HG02623 (cell line): ENCODE results near the gene HDAC4.
"Not testable (repeated sequence)": the region's sequence is repeated elsewhere in the genome, so short reads cannot be mapped to it uniquely, and the experiment has no call there.

Experiments used
- ATAC-seq: cut with Tn5 transposase; IDR thresholded peaks from one replicate; pipeline ENCODE4 v1.9.1; 2021; ENCODE audit warnings: moderate library complexity; ENCODE audit not compliant: unreplicated experiment

Gene HDAC4

DNA sequence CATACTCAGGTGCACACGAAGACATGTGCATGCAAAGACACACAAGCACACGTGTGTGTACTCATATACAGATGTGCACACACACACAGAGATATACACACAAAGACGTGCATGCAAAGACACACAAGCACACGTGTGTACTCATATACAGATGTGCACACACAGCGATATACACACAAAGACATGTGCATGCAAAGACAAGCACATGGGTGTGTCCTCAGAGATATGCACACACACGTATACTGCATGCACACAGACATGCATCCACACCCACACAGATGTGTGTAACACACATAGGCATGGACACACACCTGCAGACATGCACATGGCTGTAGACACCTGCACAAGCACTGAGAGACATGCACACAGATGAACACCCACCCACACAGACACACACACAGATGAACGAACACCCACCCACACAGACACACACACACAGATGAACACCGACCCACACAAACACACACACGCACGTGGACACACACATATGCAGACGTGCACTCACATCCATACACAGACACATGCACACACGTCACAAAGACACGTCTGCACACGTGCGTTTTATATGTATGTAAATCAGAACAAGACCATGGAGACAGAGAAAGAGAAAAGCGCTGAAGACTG, 321.0 kb downstream of the HDAC4 start:
- no peak for ATAC-seq

DNA sequence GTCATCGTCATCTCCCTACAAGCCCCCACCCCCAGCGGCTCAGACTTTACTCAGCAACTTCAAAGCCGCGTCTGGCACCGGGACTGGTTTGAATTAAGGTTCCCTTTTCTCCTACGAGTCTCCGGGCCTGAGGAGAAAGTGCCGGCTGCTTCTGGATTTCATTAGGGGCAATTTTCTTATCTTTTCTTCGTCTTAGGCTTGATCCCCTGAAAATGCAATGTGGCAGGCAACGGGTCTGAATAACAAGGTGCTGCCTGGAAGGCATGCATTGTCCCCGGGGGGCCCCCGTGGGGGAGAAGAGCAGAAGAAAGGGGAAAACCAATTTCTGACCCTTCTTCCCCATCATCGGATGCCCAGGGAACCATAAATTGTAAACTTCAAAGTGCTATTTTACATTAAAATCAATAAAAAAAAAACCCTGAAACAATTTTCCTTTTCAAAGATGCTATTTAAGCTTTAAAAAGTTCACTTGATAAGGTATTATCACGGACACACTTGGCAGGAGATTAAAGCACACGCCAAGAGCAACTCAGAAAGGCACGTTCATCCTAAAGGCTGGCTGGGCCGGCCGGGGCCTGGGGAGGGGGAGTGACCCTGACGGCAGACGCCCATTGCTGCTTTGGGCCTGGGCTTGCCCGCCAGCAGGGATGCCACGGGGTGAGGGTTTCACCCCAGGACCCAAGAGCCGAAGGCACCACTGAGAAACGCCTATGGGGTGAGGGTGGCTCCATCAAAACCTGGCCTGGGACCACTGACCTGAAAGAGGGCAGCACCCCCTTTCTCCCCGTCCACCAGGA, 322.5 kb downstream of the HDAC4 start:
- no peak for ATAC-seq

DNA sequence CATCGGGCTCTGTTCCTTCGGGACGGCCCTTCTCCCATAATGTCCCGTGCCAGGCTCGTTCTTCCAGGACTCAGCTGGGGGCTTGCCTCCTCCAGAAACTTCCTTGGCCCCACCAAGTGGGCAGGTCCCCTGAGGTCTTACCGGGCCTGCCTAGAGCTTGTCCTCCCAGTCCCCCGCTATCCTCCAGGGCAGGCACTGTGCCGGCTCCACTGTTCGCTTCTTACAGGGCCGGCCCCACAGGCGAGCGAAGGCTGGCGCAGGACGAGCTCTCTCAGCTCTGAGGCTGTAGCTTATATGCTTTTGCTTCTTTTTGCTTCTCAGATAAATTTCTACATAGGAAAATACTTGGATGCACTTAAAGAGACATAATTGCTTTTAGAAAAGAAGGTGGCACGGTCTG, 323.6 kb downstream of the HDAC4 start:
- ATAC-seq, result no peak

DNA sequence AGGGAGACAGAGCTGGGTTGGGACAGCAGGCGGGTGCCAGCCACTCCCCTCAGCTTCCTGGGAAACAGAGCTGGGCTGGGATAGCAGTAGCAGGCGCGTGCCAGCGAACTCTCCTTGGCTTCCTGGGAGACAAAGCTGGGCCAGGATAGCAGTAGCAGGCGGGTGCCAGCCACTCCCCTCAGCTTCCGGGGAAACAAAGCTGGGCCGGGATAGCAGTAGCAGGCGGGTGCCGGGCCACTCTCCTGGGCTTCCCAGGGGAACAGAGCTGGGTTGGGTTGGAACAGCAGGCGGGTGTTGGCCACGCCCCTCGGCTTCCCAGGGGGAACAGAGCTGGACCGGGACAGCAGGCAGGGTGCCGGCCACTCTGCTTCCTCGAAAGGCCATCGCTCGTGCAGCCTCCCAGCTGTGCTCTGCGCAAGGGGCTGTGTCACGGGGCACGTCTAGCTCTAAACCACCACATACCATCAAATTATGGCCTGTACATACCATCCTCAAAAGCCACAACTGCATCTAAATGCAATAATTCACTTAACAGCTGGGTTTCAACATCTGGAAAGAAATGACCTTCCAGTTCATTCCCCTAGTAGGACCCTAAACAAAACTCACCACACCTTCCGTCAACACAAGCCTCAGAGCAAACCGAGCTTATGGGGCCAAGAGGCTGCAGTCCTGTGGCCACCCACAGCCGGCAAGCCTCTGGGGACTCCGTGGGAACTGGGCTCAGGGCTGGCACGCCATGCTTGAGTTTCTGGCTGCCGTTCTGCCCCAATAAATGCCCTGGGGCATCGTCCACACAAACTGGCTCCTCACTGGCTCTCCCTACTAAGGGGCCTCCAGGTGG, 324.7 kb downstream of the HDAC4 start:
- ATAC-seq, result no peak

DNA sequence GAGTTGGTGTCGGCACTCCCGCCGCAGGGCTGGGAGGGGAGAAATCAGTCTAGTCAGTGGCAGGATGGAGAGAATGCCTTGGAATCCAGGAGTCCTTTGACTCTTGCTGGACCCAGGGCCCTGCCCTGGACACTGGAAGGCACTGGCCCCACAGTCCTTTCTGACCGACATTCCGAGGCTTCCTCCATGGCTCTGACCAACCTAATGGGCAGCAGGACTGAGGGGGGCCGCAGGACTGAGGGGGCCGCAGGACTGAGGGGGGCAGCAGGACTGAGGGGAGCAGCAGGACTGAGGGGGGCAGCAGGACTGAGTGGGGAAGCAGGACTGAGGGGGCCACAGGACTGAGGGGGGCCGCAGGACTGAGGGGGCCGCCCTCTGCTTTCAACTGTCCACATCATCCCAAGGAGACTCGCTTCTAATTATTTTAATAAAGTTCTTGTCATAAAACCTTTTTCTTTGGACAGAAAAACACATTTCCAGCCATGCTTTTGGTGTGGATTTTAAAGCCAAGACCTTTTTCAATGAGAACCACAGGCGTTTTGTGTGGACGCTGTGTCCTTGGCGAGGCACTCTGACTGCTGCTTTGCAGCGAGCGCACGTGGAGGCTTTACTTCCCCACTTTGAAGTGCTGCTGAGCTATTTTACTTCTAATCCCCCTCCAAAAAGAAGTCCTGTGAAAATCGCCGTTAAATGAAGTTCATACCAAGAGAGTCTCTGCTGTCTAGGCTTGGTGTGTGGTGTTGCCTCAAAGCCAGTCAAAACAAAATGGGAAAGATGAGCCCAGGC, 326.9 kb downstream of the HDAC4 start:
- ATAC-seq, result no peak

DNA sequence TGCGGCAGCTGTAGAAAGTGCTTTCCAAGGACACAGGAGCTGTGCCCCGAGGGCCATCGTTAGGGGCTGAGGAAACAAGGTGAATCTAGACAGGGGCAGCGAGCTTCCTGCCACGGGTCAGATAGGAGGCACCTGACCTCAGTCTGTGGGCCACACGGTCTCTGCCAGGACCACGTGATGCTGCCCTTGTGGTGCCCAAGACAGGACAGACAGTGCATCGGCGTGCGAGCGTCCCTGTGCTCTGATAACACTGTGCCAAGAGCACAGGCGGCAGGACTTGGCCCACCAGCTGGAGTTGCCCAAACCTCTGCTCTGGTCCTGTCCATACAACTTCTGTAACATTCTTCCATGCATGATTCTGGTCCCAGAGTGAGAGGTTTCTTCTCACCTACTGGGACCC, 327.6 kb downstream of the HDAC4 start:
- no peak for ATAC-seq

DNA sequence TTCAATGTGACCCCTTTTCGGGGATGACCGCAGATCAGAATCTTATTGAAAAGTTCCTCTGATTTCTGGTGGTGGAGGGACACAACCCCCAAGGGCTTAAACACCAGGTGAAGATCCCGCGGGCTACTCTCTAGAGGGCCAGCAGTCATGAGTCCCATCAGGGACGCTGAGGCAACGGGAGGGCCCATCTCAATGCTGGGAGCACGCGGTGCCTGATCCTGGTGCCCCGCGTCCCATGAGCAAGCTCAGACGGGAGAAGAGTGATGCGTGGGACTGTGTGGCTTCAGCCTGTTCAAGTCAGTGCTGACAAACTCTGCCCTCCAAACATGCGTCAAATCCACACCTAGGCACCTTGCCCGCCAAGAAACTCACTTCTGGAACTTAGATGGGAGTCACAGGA, 328.0 kb downstream of the HDAC4 start:
- ATAC-seq, result no peak

DNA sequence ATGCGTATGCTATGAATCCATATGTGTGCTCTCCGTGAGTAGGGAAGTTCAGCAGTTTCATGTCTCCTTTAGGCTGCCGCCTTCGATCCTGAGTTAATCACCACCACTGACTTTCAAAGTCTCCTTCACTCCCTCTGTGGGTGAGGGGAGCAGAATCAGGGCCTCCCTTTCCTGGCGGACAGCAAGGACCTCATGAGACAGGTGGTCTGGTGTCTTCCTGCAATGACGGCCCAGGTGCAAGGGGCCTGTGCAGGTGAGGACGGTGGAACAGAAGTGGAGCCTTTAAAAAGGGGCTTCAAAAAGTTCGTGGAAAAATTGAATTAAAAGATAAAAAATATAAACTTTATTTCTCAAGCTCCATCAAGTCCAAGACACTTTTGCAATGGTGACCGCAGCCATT, 330.4 kb downstream of the HDAC4 start:
- ATAC-seq, result no peak

DNA sequence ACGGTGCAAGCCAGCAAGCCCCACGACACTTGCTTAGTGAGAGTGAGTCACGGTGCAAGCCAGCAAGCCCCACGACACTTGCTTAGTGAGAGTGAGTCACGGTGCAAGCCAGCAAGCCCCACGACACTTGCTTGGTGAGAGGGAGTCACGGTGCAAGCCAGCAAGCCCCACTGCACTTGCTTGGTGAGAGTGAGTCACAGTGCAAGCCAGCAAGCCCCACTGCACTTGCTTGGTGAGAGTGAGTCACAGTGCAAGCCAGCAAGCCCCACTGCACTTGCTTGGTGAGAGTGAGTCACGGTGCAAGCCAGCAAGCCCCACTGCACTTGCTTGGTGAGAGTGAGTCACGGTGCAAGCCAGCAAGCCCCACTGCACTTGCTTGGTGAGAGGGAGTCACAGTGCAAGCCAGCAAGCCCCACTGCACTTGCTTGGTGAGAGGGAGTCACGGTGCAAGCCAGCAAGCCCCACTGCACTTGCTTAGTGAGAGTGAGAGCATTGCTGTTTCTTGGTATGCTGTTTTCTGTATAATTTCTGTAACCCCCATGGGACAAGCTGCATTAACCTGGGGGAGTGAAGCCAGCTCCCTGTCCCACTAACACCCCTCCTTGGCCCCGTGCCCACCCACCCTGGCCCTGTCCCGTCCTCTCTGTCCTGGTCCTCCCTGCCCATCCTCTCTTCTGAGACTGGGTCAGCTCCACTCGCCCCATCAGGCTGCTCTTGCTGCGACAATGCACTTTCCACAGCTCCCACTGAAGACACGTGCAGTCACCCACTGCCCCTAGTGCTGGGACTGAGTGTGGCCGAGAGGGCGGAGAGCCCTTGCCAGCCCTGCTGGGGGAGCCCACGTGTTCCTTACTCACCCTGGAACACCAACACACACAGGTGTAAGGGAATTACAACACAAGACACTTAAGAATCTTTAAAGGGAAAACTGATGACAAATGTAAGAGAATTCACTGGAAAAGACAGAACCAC, 331.2 kb downstream of the HDAC4 start:
- ATAC-seq, result not testable (repeated sequence)

DNA sequence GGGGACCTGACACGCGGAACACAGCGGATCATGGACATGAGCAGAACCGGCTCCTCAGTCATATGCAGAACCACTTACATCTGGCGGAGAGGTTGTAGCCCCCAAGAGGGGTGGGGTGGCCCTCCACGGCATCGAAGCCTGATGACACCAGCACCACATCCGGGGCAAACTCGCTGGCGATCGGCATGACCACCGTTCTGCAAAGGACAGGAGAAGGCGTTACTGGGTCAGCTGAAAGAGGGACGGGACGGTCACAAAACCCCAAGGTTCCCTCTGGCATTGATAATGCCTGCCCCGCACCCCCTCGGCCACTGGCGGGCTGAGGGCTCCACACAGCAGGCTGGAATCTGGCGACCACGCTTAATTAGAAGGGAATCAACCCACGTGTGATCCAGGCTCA, 332.4 kb downstream of the HDAC4 start:
- ATAC-seq, result no peak

DNA sequence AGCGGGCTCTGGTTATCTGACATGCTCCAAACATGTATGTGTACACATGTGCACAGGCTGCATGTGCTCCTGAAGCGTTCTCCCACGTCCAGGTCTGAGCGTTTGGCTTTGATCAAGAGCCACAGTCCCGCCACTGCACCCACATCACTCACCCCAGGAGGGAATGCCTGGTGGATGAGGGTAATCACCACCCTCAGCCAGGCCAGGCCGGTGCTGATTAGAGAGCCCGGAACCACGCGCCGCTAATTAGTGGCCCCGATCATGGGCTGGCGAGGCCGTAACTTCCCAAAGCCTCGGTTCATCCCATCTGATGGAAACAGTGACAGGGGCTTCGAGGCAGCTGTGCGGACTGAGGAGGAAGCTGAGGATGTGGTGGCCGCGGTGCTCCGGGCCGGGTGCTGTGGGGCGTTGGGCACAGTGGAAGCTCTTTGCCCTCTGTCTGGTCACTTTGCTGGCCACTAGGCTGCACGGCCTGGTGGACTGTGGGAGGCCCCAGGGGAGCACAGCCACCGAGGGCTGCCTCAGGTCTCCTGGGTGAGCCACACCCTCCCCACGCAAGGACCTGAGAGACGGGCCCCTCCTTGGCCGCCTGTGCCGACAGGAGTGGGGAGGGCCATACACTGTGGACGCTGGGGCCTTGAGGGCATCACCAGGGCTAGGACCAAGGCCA, 333.5 kb downstream of the HDAC4 start:
- ATAC-seq, result no peak

DNA sequence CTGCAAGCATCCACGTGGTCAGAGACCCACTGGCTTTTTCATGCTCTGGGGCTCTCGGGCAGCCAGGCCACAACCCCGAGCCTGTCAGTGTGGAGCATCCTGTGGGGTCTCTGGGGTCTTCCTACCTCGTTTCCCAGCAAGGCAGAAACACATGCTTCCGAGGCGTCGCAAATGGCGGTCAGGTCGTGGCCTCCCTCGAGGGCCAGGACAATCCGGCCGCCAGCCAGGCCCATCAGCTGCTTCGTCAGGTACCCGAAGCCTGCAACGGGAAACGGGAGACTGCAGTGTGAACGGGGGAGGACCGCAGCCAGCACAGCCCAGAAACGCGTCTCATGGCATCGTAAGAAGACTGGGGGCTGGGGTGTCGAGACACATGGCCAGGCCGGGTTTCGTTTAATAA, 334.2 kb downstream of the HDAC4 start:
- no peak for ATAC-seq

DNA sequence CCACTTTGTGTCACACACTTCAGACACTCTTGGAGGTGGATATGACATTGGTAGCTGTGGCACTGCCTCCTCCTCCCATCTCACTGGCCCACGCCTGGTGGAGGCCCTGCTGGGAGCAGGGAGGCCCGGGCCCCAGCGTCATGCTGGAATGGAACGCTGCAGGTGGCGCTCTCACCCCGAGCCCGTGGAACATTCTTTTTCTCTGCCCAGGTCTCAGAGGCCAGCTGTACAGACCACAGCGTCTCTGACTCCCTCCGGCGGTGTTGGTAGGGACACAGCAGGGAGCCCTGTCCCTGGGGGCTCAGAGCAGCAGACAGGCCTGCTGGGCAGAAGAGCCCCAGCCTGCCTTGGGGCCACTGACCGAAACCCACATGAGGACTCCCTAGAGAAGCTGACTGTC, 334.9 kb downstream of the HDAC4 start:
- no peak for ATAC-seq

DNA sequence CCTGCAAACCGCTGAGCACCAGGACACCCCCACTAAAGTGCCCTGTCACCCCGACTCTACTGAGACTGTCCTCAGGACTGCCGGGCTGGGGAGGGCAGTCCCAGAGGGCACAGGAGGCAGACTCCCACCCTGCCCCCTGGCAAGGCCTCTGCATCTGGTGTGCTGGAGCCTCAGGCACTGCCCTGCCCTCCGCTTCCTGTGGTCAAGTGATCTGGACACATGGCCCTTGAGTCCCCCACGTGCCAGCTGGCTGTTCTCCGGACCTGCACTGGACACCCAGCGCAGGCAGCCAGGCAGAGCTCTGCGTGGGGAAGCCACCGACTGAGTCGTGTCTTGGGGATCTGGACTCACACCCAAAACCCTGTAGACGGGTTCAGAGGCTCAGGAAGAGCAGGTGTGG, 335.3 kb downstream of the HDAC4 start:
- no peak for ATAC-seq

DNA sequence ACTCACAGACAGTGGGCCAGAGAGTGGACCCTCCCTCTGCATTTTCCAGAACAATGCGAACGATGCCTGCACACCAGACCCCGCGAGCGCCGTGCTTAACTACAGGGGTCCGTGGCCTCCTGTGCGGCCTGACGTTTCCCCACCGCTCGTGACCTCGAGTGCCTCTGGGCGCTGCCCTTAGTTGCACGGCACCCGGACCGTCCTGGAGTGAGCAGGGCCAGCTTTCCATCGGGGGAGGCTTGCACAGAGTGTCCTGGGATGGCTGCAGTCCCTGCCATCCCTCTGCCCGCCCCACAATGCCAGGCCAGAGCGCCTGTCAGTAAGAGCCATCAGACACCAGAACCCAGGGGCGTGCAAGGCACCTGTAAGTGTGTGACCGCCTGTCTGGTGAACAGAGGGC, 335.9 kb downstream of the HDAC4 start:
- ATAC-seq, result no peak

DNA sequence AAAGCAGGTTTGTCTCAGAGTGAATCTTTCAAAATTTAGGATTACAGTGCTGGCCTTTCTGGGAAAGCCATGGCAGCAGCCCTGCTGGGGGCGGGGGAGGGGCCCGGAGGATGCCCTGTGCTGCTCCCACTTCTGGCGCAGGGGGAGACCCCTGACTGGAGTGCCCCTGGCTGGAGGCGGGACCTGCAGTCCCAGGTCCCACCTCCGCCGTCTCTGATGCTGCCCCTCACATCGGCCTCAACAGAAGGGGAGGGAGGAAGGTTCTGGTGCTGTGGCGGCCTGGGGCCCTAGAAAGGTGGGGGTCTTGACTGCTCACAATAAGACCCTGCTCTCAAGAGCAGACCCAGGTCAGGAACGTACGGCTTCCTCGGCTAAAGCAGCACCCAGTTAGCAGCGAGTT, 336.6 kb downstream of the HDAC4 start:
- ATAC-seq, result no peak

DNA sequence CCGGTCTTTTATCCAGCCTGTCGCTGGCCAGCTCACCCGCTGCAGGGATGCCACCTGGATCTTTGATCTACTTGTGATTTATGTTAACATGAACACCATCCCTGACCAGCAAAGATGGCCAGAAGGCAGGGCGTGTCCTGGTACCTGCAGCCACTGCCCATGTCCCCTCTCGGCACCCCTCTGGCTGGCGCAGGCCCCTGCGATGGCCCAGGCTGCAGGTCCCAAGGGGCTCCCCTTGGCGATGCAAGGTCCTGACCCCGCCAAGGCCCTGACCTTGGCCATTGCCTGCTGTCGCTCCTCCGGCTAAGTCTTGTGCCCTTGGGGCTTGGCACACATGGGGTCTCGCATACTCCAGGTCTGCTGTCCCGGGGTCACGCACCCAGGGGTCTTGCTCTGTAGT, 338.1 kb downstream of the HDAC4 start:
- ATAC-seq, result no peak

DNA sequence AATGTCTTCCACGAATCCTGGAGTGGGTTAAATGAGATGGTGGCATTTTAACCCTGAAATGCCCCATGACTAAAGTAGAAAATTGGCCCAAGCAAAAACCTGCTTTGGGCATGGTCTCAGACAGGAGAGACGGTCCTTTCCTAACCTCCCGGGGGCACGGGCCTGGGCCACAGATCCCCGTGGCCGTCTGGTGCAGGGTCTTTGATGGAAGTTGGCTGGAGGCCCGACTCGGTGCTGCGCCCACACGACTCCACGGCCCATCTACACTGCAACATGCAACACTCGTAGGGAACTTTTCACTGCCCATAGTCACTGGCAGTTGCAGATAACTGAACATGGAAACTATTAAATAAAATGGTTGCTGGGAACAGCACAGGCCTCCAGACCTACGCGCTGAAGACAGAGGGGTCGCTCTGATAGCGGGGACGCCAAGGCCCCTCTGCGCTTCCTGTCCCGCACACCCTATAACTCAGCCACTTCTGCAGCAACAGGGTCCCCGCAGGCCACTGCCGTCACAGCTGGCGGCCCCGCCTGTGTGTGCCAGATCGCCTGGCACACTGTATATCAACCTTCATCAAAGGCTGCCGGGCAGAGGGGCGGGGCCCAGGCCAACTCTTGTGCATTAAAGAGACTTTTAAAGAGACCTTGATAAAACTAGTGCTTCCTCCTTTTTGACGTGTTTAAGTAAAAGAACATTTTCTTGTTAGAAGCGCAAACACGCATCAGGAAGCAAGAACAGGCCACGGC, 338.8 kb downstream of the HDAC4 start:
- no peak for ATAC-seq
